ENCODE data around the gene ARHGDIA.
"Not testable (repeated sequence)": the region's sequence is repeated elsewhere in the genome, so short reads cannot be mapped to it uniquely, and the experiment has no call there.

DNA sequence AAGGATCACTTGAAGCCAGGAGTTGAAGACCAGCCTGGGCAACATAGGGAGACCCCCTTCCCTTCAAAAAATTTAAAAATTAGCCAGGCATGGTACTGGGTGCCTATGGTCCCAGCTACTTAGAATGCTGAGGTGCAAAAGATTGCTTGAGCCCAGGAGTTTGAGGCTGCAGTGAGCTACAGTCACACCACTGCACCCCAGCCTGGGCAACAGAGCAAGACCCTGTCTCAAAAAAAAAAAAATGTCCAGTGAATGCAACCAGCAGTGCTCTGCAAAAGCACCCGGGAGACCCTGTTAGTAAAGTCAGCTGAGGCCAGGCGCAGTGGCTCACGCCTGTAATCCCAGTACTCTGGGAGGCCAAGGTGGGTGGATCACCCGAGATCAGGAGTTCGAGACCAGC lies 31.1 kb downstream of the ARHGDIA start:
- TF ChIP-seq TARDBP (IDR thresholded peaks at IDR 0.05); FOXM1 (IDR thresholded peaks at IDR 0.05; ENCODE audit: borderline replicate concordance): not testable (repeated sequence)

All from HEK293T (cell line).